CD4-positive, alpha-beta T cell treated with Interleukin-17A for 1 hour (primary cell): ENCODE measurements around the gene NLGN4X.

ENCODE experiments used
- DNase-seq: peaks from one replicate; pipeline ENCODE4 v3.0.0-alpha.2; 2020

Gene NLGN4X

DNA sequence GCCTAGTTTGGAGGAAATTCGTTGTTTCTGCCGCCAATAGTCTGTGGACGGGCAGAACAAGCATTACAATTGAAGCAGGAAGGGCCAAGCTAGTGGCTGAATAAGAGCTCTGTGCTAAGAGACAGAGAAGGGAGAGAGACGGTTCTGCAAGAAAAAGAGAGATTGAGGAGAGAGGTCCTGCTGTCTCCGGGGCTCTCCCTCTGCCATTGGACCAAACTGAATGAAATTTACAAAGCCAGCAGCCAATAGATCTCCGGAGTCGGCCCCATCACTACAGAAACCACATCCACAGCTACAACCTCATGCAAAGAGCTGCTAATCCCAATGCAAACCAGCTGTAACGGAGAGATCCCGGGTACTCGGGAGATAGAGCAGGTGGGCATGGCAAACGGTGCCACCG lies at the start of gene NLGN4X:
NLGN4X (minus strand) TSS at position 148 of the 400 bp plus-strand sequence. CDS start 77,401 bp downstream, outside the sequence.
- DNase-seq: no peak

DNA sequence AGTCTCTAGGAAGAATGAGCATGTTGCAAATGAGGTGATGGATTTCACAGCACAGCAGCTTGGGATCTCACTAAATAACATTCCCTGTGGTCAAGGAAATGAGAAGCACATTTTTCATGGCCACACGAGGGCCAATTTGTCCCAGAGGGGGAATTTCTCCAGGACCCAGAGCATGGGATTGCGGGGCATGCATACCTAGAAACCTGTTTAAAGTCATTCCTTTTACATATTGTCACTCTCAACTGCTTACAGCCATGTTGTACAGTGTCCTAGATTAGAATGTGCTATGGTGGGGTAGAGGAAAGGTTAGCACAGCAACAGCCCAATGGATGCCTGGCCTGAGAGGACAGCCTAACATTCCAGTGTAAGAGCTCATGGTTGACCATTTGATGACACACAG lies 37.4 kb upstream of the NLGN4X start:
- DNase-seq: no peak

DNA sequence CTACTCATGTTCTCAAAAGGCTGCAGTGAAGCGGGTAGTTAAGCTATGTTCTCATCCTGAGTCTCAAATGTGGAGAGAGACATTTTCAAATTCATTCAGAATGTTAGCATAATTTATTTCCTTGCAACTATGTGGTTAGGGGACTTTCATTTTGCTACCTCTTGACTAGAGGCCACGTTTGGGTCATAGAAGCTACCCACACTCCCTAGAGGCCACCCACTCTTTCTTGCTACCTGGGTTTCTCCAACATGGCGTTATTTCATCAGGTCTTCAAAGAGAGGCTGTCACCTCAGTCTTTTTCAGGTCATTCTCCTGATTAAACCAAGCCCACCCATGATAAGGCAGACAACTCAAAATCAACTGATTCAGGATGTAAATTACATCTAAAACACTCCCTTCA lies 34.3 kb upstream of the NLGN4X start:
- DNase-seq: no peak

DNA sequence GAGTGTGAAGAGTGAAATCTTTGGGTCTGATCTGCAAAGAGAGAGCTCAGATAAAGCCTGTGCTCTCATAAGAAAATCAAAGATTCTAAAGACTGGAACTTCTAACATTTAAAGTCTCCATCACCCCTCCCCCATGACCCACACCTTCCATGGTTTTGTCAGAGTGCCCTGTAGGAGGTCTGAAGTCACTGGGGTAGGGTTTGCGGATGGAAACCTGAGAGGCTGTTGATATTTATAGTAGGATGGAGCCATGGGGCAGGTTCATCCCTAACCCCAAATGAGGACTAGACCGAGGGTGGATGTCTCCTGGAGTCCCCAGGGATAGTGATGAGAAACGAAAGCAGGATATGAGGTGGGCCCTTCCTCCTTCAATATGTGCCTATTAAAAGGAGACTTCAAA lies 28.4 kb upstream of the NLGN4X start:
- no peak for DNase-seq

DNA sequence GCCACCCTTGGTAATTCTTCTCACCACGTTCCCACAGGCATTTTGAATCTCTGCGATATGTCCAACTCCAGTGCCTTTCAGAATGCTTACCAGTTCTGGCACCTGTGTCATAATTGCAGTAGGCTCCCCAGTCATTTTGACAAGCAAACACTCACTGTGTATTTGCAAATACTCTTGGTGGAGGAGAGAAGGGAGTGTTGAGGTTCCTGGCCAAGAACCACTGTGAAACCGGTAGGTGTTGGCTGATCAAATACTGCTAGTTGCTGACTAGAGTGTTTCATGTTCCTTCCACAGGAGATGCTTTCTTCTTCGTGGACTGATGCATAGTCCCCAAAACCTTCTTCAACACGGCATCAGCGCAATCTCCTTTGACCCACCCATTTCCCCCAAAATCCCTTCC lies 16.0 kb upstream of the NLGN4X start:
- no peak for DNase-seq

DNA sequence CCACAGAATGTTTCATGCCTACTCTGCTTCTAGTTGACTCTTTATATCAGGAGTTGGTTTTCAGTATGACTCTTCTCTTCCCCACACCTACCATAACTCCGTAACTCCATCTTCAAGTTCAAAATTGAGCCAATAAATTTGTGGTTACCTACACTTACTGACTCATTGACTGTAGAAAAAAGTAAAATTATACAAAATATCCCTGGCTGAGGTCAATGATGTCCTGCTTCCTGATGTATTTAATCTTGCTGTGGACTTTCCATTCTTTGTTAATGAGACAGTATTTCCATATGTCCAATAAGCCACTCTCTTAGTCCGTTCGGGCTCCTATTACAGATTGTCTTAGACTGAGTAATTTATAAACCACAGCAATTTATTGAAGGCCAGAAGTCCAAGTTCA lies 9.9 kb upstream of the NLGN4X start:
- no peak for DNase-seq

DNA sequence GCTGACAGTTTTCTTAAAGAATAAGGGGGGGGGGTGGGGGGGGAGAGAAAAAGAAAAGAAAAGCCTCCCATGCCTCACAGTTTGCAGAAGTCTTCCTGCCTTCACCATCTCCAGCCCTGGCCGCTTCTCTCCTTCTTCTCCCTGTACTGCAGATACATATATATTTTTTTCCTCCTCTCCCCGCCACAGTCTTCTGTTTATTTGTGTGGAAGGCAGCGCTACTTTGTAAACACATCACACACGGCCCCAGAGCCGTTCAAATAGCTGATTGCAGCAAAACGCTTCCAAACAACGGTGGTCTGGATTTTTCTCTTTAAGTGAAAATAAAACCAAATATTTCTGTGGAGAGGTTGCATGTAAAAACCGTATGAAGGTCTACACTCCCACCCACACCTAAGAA lies 732 bp downstream of the NLGN4X start:
- DNase-seq: no peak

DNA sequence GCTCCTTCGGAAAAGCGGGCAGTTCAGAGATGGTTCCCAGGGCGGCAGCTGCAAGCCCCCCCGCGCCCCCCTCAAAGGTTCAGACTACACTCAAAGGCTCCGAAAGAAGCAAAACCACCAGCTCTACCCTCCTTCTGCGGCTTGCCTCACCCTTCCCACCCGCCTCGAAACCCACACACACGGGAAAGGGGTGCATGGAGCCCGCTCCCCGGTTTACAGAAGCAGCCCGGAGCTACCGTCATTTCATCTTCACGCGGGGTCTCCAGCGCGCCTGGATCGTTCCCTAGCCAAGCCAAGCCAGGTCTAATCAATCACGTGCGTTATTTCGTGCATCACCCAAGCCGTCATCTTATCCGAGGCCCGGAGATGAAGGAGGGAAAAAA lies 1.2 kb downstream of the NLGN4X start:
- no peak for DNase-seq

DNA sequence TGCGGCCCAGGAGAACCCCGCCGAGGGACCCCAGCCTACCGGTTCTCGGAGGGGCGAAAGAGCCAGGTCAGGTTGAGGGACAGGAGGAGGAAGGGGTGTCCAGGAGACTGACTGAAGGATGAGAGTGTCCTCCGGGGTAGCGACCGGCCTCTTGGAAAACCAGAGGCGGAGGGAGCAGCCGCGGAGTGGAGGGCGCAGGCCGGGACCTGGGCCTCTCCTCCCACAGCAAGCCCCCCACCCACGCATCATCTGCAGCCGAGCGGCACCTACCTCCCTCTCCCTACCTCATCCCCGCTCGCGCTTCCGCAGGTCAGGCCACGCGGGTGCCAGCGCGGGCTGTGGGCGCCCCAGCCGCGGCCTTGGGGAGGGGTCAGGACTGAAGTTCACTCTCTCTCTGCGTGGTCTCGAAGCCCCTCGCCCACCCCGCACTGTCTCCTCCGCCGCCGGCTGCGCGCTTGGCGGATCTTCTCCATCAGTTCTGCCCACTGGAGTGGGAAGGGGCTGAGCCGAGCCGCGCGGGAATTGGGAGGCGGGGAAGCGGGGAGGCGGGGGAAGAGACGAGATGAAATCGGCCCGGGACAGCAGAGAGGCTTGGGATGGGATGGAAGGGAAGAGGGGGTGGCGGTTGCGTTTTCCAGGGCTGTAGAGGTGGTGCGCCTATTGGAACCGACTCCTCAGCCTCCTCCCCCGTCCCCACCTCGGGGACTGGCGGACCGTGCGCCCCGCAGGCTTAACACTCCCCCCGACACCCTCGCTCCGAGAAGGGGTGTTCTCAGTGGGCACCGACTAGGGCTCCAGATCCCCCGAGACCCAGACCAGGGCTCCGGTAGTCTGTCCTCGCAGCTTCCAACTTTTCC lies 1.8 kb downstream of the NLGN4X start:
- DNase-seq: no peak

DNA sequence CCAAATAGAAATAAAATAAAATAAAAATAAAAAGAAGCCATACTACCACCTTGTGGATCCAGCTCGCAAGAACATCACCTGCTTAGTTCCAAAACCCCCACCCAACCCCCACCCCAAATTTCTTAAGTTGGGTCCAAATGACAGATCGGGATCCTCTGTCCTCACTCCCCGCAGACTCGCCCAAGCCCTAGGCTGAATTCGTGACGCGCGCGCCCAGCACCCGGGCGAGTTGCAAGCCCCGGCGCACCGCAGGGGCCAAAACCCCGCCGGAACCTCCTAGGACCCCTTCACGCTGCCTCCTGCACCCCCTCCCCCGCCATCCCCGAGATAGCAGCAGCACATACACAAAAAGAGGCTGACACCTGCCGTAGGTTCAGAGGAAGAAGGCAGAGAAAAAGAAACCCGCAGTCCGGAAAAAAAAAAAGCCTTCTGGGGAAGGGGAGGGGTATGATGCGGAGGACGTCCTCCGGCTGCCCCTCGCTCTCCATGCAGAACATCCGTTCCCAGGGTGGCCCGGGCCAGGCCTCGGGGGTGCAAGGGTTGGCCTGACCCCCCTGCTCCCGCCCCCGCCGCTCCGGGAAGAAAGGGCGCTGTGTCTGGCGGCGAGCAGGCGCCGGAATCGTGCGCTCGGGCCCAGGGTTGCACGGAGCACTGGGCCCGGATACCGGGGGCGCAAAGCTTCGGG lies 2.6 kb downstream of the NLGN4X start:
- no peak for DNase-seq

DNA sequence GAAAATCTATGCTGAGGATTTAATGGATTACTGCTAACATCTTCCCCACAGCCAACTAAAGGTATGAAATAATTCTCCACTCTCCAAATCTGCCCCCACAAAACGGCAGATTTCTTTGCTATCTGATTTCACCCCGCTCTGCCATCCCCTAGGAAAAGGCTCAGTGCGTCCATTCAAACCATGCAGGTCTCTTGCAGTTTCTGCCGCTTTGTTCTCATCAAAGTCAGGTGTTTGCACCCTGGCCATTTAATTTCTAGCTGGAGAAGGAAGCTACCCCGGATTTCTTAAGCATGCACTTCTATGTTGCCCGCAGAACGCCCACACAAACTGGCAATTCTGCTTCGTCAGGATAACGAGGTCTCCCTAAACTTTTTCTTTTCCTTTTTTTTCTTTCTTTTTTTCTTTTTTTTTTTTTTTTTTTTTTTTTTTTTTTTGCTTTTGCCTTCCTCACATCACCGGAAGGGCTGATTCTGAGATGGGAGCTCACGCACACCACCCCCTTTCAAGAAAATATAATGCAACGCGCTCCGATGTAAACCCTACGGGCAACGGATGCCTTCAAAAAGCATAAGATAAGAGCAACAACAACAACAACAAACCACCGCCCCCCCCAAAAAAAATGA lies 3.3 kb downstream of the NLGN4X start:
- no peak for DNase-seq

DNA sequence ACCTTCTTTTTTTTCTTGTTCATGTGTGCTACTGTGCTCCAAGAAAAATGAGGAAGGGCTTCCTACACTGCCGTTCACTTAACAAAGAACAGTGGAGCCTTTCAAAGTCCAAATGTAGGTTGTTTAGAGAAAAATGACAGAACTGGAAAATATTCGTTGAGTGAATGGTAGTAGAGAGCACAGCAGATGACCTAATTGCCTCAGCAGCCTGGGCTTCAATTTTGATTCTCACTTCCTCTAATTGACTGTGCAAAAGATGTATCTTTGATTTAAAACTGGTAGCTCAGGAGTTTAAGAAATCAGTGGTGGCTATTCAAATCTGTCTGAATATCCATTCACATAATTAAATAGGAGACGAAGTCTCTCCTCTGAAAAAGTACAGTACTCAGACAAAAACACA lies 5.2 kb downstream of the NLGN4X start:
- no peak for DNase-seq

DNA sequence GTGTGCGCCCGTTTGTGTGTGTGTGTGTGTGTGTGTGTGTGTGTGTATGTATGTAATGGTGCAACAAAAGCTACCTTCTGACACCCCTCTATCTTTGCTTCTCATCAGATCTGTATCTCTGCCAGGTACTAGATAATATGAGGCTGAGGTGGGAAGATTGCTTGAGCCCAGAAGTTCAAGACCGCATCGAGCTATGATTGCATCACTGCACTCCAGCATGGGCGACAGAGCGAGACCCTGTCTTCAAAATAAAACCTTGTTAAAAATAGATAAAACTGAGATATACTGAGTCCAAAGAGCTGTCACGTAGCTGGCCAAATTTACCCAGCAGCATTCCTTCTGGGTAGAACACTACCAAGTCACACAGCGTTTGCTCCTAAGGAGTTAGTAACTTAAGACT lies 18.4 kb downstream of the NLGN4X start:
- DNase-seq: no peak

DNA sequence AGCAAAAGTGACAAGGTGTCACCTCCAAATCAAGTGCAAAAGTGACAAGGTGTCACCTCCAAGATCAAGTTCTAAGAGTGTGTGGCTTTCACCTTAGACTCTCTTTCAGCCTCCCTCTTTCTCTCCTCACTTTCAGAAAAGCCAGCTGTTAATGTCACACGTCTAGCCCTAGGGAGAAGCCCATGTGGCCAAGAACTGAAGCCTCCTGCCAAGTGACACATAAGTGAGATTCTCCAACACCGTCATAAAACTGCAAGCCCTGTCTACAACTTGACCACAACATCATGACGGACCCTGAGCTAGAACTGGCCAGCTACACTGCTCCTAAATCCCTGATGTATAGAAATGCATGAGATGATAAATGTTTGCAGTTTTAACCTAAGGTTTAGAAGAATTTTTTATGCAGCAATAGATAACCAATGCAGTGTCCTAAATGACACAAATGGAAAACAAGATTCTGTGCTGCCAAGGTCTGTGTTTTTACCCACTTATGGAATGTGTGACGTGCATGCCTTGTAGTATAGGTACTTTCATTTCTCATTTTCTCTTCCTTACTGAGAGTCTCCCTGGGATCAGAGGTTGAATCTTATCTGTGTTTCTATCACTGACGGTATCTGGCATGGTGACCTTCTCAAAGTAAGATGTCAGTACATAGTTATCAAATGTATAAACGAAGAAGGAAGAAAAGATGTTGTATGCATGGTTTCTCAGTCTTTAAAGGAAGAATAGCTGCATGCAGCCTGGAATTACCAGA lies 25.0 kb downstream of the NLGN4X start:
- DNase-seq: no peak

DNA sequence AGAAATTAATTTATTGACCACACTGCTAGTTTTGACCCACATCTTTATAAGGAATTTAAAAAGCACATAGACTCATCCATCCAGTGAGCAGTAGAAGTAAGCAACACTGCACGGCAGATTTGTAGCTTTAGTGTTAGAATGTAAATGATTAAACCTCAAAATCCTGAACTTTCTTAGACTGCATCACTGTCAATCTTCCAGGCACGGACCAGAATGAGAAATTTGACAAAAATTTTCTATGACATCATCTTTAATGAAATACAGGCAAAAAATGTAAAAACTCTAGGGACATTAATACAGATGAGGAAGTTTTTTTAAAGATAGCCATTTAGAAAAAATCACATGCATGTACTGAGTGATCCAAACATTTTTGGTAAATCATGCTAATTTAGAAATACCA lies 29.2 kb downstream of the NLGN4X start:
- DNase-seq: no peak

DNA sequence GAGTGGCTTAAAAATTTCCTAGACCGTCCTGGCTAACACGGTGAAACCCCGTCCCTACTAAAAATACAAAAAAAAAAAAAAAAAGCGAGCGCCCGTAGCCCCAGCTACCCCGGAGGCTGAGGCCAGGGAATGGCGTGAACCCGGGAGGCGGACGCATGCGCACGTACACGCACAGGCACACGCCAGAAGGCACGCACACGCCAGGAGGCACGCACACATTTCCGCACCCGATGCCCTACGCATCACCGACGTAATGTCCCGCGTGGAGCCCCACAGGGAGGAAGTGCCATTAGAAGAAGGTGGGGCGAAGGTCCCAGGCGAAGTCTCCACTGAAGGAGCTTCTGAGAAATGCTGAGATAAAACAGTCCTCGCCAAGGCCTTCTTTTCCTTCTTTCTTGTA lies 41.4 kb downstream of the NLGN4X start:
- DNase-seq: no peak

DNA sequence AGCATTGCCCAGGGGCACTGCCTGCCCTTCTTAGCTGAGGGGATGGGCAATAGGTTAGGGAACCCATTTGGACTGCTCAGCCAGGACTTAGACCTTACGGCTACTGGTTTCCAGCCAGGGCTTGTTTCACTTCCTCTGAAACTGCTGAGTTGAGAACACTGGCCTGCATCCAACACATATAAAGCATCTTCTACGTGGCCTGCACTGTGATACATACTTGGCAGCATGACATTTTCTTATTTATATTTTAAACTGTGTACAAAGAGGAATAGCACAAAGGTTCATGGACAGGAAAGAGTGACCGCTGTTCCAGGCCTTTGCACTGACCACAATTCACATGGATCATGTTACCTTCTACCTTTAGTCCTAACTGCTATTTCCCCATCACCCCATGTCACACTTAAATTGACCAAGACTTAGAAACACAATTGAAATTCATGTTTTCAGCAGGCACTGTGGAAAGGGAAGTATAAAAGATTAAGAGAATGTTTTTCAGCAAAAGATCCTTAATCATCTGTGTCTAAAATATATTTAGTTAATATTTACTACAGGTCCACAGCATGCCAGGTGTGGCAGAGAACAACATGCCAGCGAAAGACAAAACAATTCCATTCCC lies 43.7 kb downstream of the NLGN4X start:
- no peak for DNase-seq

DNA sequence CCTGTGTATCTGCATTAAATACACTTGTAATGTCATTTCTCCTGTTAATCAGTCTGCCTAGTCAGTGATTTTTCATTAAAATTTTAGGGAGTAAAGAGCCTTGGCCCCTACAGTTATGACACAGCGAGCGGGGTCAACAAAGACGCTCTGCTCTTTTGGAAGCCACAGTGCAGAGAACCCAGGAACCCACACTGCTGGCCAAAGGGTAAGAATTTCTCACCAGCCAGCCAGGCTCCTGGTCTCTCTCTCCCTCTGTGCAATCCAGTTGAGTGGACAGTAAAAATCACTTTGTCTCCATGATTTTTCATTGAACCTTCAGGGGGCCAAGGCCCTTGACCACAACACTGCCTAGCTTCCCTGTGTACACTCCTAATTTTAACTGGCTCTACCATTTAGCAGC lies 52.8 kb downstream of the NLGN4X start:
- DNase-seq: no peak

DNA sequence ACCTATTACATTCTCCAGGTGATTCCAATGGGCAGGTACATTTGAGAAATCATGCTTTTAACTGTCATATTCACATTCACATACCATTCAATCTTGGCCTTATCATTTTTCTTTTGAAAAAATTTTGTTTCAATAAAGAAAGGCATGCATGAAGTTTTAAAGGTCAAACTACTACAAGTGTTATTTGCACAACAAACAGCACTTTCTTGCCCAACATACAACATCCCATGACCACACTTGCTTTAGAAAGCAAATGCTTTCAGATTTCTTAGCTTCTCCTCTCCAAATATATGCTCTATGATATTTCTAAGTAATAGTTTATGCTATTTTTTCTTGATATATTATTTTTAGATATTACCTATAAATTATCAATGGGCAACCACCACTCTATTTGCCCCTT lies 58.2 kb downstream of the NLGN4X start:
- no peak for DNase-seq

DNA sequence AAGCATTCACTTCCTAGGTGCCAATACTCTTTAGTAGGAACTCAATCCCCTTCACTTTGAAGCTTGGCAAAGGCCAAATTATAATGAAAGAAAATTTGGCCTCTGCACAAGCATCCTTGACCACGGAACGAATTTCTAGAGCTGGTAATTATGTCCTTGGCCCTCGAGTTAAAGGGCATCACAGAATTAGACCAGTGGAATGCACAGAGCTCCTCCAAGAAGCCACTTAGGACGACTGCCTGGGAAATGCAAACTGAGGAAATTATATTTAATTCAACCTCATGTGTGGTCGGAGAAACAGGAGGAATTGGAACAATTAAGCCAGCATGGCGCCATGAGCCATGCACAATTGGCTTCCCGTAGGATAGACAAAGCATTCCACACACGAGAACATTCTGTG lies 59.3 kb downstream of the NLGN4X start:
- no peak for DNase-seq

DNA sequence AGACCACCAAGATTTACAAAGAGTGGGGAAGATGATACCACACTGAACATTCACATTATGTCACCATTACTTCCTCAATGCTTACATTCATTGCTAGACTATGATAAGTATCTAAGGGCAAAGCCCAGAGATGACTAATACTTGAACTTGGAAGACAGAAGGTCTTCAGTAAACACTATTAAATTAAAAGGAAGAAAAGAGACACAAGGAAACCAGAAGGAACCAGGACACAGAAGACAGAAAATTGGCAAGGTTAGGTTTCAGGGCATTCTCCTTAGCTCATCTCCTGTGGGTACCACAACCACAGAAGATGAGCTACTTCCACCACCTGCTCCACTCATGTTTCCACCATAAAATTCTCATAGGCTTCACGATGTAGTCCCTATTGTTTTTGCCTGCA lies 64.9 kb downstream of the NLGN4X start:
- DNase-seq: no peak

DNA sequence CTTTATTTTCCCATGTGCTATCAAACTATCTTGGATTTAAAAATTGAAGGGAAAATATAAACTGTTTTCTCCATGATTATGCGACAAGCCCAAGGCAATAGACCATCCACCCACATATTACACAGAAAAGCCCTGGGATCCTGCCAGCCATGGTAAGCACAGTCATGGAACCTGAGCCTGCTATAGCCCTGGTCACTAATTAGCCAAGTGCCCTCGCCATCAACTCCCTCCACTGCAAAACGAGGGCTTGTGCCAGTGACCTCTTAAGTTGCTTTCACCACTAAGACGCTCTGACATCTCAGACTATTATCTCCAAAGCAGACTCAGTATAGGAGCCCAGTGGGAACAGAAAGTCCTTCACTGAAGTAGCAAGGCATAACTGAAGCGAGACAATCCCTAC lies 69.2 kb downstream of the NLGN4X start:
- DNase-seq: no peak

DNA sequence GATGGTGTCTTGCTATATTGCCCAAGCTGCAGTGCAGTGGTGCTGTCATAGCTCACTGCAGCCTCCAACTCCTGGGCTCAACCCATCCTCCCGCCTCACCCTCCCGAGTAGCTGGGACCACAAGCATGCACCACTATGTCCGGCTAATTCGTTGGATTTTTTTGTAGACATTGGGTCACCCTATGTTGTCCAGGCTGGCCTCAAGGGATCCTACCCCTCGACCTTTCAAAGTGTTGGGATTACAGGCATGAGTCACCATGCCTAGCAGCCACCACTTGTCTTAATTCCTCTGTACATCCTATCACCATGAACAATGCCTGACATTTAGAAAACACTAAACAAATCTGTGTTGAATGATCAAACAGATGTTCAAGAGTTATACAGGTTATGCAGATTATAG lies 76.7 kb downstream of the NLGN4X start:
- no peak for DNase-seq
